Measurements from ENCODE around the gene PIM3. TPM values are rescaled to one million over a fixed set of nuclear protein-coding genes. Genes with fewer than 3 reads are reported as not detected.

Gene PIM3
- total and polyA plus RNA-seq, 2 of the 8 experiments (the other 6 are each of a cell fraction or from before 2014, with no cell fraction given): 22.6 to 30.0 TPM

GRCh38 chr22:49995041-49995360, 34.4 kb downstream of the PIM3 start (continued):
- TF ChIP-seq E2F6 (IDR thresholded peaks at IDR 0.05) (no peak), SUZ12 (IDR thresholded peaks at IDR 0.05; ENCODE audit: low read length) (no peak)

Measured in H1 (cell line).